Liver (tissue), 9 donors: ENCODE data around the gene MCCC1. TPM values are rescaled to one million over a fixed set of nuclear protein-coding genes. Genes with fewer than 3 reads are reported as not detected.

Source experiments
- DNase-seq: peaks from one replicate; pipeline ENCODE4 v3.0.0-alpha.2; 2017; ENCODE audit warnings: low spot score
- H3K27ac ChIP-seq, 2 donors: one replicate each; pipeline ENCODE4 v1.7.0; 2013; ENCODE audit warnings: inconsistent platforms in 2 of 2, low read length in 2 of 2, control low read depth in 1 of 2, low read depth in 1 of 2, mild to moderate bottlenecking in 1 of 2
- H3K27me3 ChIP-seq, 4 donors: one replicate each; pipeline versions ENCODE4 v1.6.1 to v1.7.0; 2013; ENCODE audit warnings: low read length in 3 of 4, inconsistent platforms in 1 of 4, mild to moderate bottlenecking in 1 of 4, moderate library complexity in 1 of 4; ENCODE audit not compliant: control insufficient read depth in 4 of 4, insufficient read depth in 4 of 4
- H3K36me3 ChIP-seq, 4 donors: one replicate each; pipeline versions ENCODE4 v1.6.1 to v1.7.0; 2013; ENCODE audit warnings: low read length in 3 of 4, mild to moderate bottlenecking in 3 of 4, low read depth in 1 of 4, moderate library complexity in 1 of 4; ENCODE audit not compliant: control insufficient read depth in 4 of 4, insufficient read depth in 3 of 4
- H3K4me1 ChIP-seq, 4 donors: one replicate each; pipeline versions ENCODE4 v1.6.1 to v1.7.0; 2013; ENCODE audit warnings: low read length in 3 of 4, mild to moderate bottlenecking in 3 of 4, moderate library complexity in 1 of 4; ENCODE audit not compliant: control insufficient read depth in 4 of 4, insufficient read depth in 4 of 4
- H3K4me3 ChIP-seq, 3 donors: one replicate each; pipeline versions ENCODE4 v1.6.1 to v1.7.0; 2013; ENCODE audit warnings: low read length in 3 of 3, control low read depth in 1 of 3, low read depth in 1 of 3, mild to moderate bottlenecking in 1 of 3
- H3K9ac ChIP-seq, 2 donors: one replicate each; pipeline ENCODE4 v1.7.0; 2013; ENCODE audit warnings: low read length in 2 of 2, mild to moderate bottlenecking in 2 of 2, moderate library complexity in 2 of 2, control low read depth in 1 of 2, low read depth in 1 of 2
- H3K9me3 ChIP-seq, 4 donors: one replicate each; pipeline versions ENCODE4 v1.6.1 to v1.7.0; 2013; ENCODE audit warnings: low read length in 3 of 4; ENCODE audit not compliant: control insufficient read depth in 4 of 4
- CTCF ChIP-seq: fragments of 150-350 bp; IDR thresholded peaks from 2 replicates; pipeline ENCODE4 v1.5.1; 2017; ENCODE audit warnings: improper control_type of control experiment, low read depth, low read length; ENCODE audit not compliant: missing input control
- EGR1 ChIP-seq, 2 donors: IDR thresholded peaks; 2 replicates each; pipeline ENCODE4 v1.6.1; 2016 to 2018; ENCODE audit warnings: antibody characterized with exemption in 2 of 2, low read depth in 2 of 2
- FOXA1 ChIP-seq: IDR thresholded peaks from 2 replicates; pipeline ENCODE4 v1.6.1; 2016; ENCODE audit warnings: antibody characterized with exemption
- FOXA2 ChIP-seq: IDR thresholded peaks from 2 replicates; pipeline ENCODE4 v1.6.1; 2016; ENCODE audit warnings: antibody characterized with exemption
- GABPA ChIP-seq, 2 donors: IDR thresholded peaks in 1 of 2; conservative IDR thresholded peaks in 1 of 2; 2 replicates each; pipeline ENCODE4 v1.6.1; 2016; ENCODE audit warnings: antibody characterized with exemption in 2 of 2, mild to moderate bottlenecking in 1 of 2, moderate library complexity in 1 of 2
- HNF4A ChIP-seq, 2 donors: conservative IDR thresholded peaks; 2 replicates each; pipeline ENCODE4 v1.6.1; 2016; ENCODE audit warnings: antibody characterized with exemption in 2 of 2, mild to moderate bottlenecking in 2 of 2
- HNF4G ChIP-seq: IDR thresholded peaks from 2 replicates; pipeline ENCODE4 v1.6.1; 2016; ENCODE audit warnings: antibody characterized with exemption
- JUND ChIP-seq, 2 donors: IDR thresholded peaks; 2 replicates each; pipeline ENCODE4 v1.6.1; 2016; ENCODE audit warnings: antibody characterized with exemption in 2 of 2
- NR2F2 ChIP-seq: IDR thresholded peaks from 2 replicates; pipeline ENCODE4 v1.6.1; 2016; ENCODE audit warnings: antibody characterized with exemption
- RAD21 ChIP-seq, 2 donors: IDR thresholded peaks; 2 replicates each; pipeline ENCODE4 v1.6.1; 2016; ENCODE audit warnings: antibody characterized with exemption in 2 of 2, mild to moderate bottlenecking in 2 of 2
- REST ChIP-seq: IDR thresholded peaks from 2 replicates; pipeline ENCODE4 v1.6.1; 2016; ENCODE audit warnings: antibody characterized with exemption, mild to moderate bottlenecking
- RXRA ChIP-seq, 2 donors: IDR thresholded peaks; 2 replicates each; pipeline ENCODE4 v1.6.1; 2017 to 2018; ENCODE audit warnings: antibody characterized with exemption in 2 of 2, mild to moderate bottlenecking in 1 of 2
- SP1 ChIP-seq: IDR thresholded peaks from 2 replicates; pipeline ENCODE4 v1.6.1; 2018; ENCODE audit warnings: antibody characterized with exemption, mild to moderate bottlenecking
- TAF1 ChIP-seq: conservative IDR thresholded peaks from 2 replicates; pipeline ENCODE4 v1.6.1; 2016; ENCODE audit warnings: antibody characterized with exemption, mild to moderate bottlenecking
- YY1 ChIP-seq: IDR thresholded peaks from 2 replicates; pipeline ENCODE4 v1.6.1; 2016; ENCODE audit warnings: antibody characterized with exemption, mild to moderate bottlenecking
- ZBTB33 ChIP-seq: IDR thresholded peaks from 2 replicates; pipeline ENCODE4 v1.6.1; 2016; ENCODE audit warnings: antibody characterized with exemption
- WGBS: extraction: QIAGEN DNeasy Blood & Tissue Kit; methylation state at CpG from one replicate; pipeline ENCODE4 v1.1.7; 2013; 5-methylcytosine and 5-hydroxymethylcytosine counted together
- polyA plus RNA-seq, 2 donors: library from polyadenylated mRNA; stranded (reverse) in 1 of 2; unstranded in 1 of 2; fragments of 200-250 nt in 1 of 2; fragments of >200 nt in 1 of 2; fragmentation: Nextera tagmentation in 1 of 2; extraction: Ambion mirVana in 1 of 2; gene quantifications; one replicate each; pipeline versions ENCODE4 v1.2.1 to v1.2.3, GENCODE V29; 2013 to 2015
- total RNA-seq, 2 donors: library from RNA; depleted of rRNA; stranded (reverse); fragments of >200 nt; gene quantifications; one replicate each; pipeline ENCODE4 v1.2.3, GENCODE V29; 2014
- TF ChIP-seq, protein P1 (sequence below): IDR thresholded peaks from 2 replicates; pipeline ENCODE4 v1.6.1; 2016; ENCODE audit warnings: antibody characterized with exemption
- TF ChIP-seq, protein P2 (sequence below): IDR thresholded peaks from 2 replicates; pipeline ENCODE4 v1.6.1; 2016; ENCODE audit warnings: antibody characterized with exemption
- donor health status: healthy.
- donor health status: healthy.
- donor health status: healthy.
- donor health status: healthy.
- donor health status: healthy.

The MCCC1 gene
- total RNA-seq (10 to 100 TPM; 23.4 to 40.0 TPM), polyA plus RNA-seq (10 to 100 TPM; 34.2 to 34.8 TPM)

DNA sequence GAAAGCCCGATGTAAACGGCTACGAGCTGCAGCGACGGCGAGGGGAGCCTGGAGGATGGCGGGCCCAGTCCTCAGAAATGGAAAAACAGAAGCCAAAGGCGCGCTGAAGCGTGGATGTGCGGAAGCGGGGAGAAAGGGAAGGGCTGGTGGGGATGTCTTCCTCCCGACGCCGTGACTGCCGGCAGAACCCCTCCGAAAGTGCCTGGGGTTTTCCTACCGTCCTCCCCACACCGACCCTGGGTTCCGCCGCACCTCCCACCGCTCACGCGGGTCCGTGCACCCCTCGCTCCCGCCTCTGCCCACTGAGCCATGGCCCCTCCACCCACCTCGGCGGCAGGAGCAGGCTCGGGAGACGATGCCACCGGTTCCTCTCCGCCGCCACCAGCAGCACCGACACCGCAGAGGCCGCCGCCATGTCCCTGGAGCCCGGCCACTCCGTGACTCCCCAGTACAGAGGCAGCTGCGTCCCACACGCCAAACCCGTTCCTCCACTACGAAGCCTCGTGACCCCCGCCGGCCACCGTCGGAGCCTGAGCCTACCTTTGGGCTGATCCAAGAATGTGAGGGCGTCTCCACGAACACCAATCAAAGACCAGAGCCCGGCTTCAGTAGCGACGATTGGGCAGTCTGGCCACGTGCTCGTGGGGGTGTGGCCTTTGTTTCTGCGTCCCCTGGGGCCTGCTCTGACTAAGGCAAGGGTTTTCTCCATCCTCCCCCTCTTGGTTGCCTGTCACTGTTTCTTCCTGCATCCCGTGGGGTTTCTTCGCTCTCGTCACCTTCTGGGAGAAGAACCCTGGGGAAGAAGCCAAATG lies at the start of gene MCCC1:
Gene MCCC1 (minus strand): TSS at position 471 of the 812 bp plus-strand sequence. CDS start 56 bp downstream, at position 415.
- H3K27me3 ChIP-seq: no peaks in the 10 kb centered on the region
- peak; percentile 95 for DNase-seq
- 6% methylated on average over 60 of the region's 60 CpGs for WGBS
- H3K9me3 ChIP-seq: no peaks in the 10 kb centered on the region
- H3K9ac ChIP-seq: peak within 1 kb of the TSS; percentile 73 to 79
- peak within 1 kb of the TSS; percentile 83 to 89 (median 86) for H3K4me3 ChIP-seq
- TF ChIP-seq YY1 (peak; percentile 96), NR2F2 (peak; percentile 37), ZBTB33 (peak; percentile 81), HNF4G (no peak), GABPA (IDR thresholded peaks at IDR 0.05 in 1 of 2, conservative IDR thresholded peaks at IDR 0.05 in 1 of 2) (peak in 1 of 2 donors; percentile 51), FOXA2 (no peak), RAD21 (IDR thresholded peaks at IDR 0.05) (peak; percentile 20 to 33), EGR1 (IDR thresholded peaks at IDR 0.05; ENCODE audit: low read depth in 2 of 2) (no peak), REST (peak; percentile 79), JUND (IDR thresholded peaks at IDR 0.05) (peak in 1 of 2 donors; percentile 34), RXRA (IDR thresholded peaks at IDR 0.05) (peak; percentile 56 to 64), HNF4A (conservative IDR thresholded peaks at IDR 0.05) (peak; percentile 12 to 48), TAF1 (peak; percentile 52), SP1 (peak; percentile 96), CTCF (no peak), FOXA1 (no peak)
- TF ChIP-seq, protein P1, sequence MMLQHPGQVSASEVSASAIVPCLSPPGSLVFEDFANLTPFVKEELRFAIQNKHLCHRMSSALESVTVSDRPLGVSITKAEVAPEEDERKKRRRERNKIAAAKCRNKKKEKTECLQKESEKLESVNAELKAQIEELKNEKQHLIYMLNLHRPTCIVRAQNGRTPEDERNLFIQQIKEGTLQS: no peak
- TF ChIP-seq, protein P2, sequence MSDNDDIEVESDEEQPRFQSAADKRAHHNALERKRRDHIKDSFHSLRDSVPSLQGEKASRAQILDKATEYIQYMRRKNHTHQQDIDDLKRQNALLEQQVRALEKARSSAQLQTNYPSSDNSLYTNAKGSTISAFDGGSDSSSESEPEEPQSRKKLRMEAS: peak; percentile 89
- no peaks in the 10 kb centered on the region for H3K36me3 ChIP-seq
- H3K4me1 ChIP-seq: peaks cover 4 to 18% (median 15%) of the 10 kb centered on the region in 4 donors
- peak within 1 kb of the TSS; percentile 88 for H3K27ac ChIP-seq
